K562 (cell line): ENCODE data around the gene OR10J4. TPM values are rescaled to one million over a fixed set of nuclear protein-coding genes. Genes with fewer than 3 reads are reported as not detected.

Experiments used
- ATAC-seq: fragments of 200-7000 bp; cut with Tn5 transposase; 3 replicates; pipeline ENCODE4 v1.9.1; 2020; ENCODE audit warnings: moderate library complexity
- BruUV-seq: library from RNA; stranded (reverse); fragments of 400-500 nt; replicated peaks from 2 replicates; lab custom pipeline; 2021; lab: Mats Ljungman, UMichigan
- CTCF ChIA-PET: fragments of 300-600 bp; formaldehyde crosslinking; extraction: SDS; loops from one replicate; lab custom pipeline; 2021; ENCODE audit warnings: low intra/inter-chr PET ratio; lab: Yijun Ruan, JAX
- POLR2A ChIA-PET: fragments of 300-600, 350-650 bp; sonication (Branson Sonifier 250); formaldehyde crosslinking; extraction: SDS; loops from one replicate; lab custom pipeline; 2021; ENCODE audit warnings: antibody characterized with exemption, inconsistent platforms; lab: Yijun Ruan, JAX
- DNase-seq, 4 experiments: peaks; one replicate each; pipeline versions ENCODE4 v3.0.0 to v3.0.0-alpha.2; 2011 to 2018; ENCODE audit warnings: low spot score in 3 of 4, mixed read lengths in 3 of 4; ENCODE audit errors: extremely low read depth in 1 of 4
- FAIRE-seq: peaks from 2 replicates; lab custom pipeline; 2011; peaks lifted over from hg19 to GRCh38; lab: Jason Lieb, UNC
- H2AFZ ChIP-seq: 2 replicates; pipeline ENCODE4 v1.6.0; 2011; ENCODE audit warnings: low read depth, low read length, control low read depth, inconsistent platforms
- H3K27ac ChIP-seq: fragments of 200-600 bp; 3 replicates; pipeline ENCODE4 v1.8.0; 2011; ENCODE audit warnings: low read depth, mild to moderate bottlenecking, control low read depth, inconsistent platforms, low read length, moderate library complexity, mixed read lengths; ENCODE audit errors: extremely low read depth
- H3K27me3 ChIP-seq, 2 experiments: fragments of 300-600 bp in 1 of 2; 2 replicates in 1 of 2; 3 replicates in 1 of 2; pipeline versions ENCODE4 v1.6.0 to v1.8.0; 2011; ENCODE audit warnings: inconsistent platforms in 2 of 2, low read length in 2 of 2, mild to moderate bottlenecking in 1 of 2, mixed read lengths in 1 of 2, moderate library complexity in 1 of 2; ENCODE audit not compliant: control insufficient read depth in 2 of 2, insufficient read depth in 2 of 2
- H3K36me3 ChIP-seq: fragments of 300-600 bp; 3 replicates; pipeline ENCODE4 v1.8.0; 2011; ENCODE audit warnings: mild to moderate bottlenecking, low read length, inconsistent platforms; ENCODE audit not compliant: control insufficient read depth, insufficient read depth
- H3K4me1 ChIP-seq, 2 experiments: fragments of 200-600 bp in 1 of 2; replicated peaks in 1 of 2; 2 replicates in 1 of 2; 3 replicates in 1 of 2; pipeline versions ENCODE4 v1.5.1 to v1.8.0; 2011; ENCODE audit warnings: inconsistent platforms in 2 of 2, low read length in 2 of 2, mild to moderate bottlenecking in 1 of 2, mixed read lengths in 1 of 2, moderate library complexity in 1 of 2; ENCODE audit not compliant: control insufficient read depth in 2 of 2, insufficient read depth in 2 of 2
- H3K4me2 ChIP-seq: 2 replicates; pipeline ENCODE4 v1.6.1; 2011; ENCODE audit warnings: low read length, control low read depth, inconsistent platforms, mixed read lengths; ENCODE audit not compliant: insufficient read depth
- H3K4me3 ChIP-seq: fragments of 200-600 bp; sonication (generic), shearing (Covaris generic); 2 replicates; pipeline ENCODE4 v1.5.1; 2016; ENCODE audit warnings: control low read depth, inconsistent platforms
- H3K79me2 ChIP-seq: fragments of 200-600 bp; 3 replicates; pipeline ENCODE4 v1.8.0; 2011; ENCODE audit warnings: low read length, inconsistent platforms; ENCODE audit not compliant: control insufficient read depth, insufficient read depth
- H3K9ac ChIP-seq, 2 experiments: 2 replicates each; pipeline versions ENCODE4 v1.6.0 to v1.6.1; 2011; ENCODE audit warnings: low read depth in 2 of 2, low read length in 2 of 2, control low read depth in 1 of 2, inconsistent platforms in 1 of 2, mild to moderate bottlenecking in 1 of 2, mixed read lengths in 1 of 2; ENCODE audit not compliant: insufficient read depth in 1 of 2
- H3K9me1 ChIP-seq: one replicate; pipeline ENCODE4 v1.6.0; 2011; ENCODE audit warnings: inconsistent platforms, mild to moderate bottlenecking, low read length, moderate library complexity; ENCODE audit not compliant: control insufficient read depth, insufficient read depth
- H3K9me3 ChIP-seq: replicated peaks from 2 replicates; pipeline ENCODE4 v1.5.1; 2011; ENCODE audit warnings: low read depth, low read length, inconsistent platforms; ENCODE audit not compliant: control insufficient read depth, insufficient read depth
- H4K20me1 ChIP-seq: replicated peaks from 2 replicates; pipeline ENCODE4 v1.6.1; 2011; ENCODE audit warnings: low read length, inconsistent platforms, mixed read lengths; ENCODE audit not compliant: control insufficient read depth, insufficient read depth
- CBX8 ChIP-seq: fragments of 200-600 bp; sonication (generic); IDR thresholded peaks from 2 replicates; pipeline ENCODE4 v1.6.1; 2012; ENCODE audit warnings: borderline replicate concordance, mixed run types, low read depth, mild to moderate bottlenecking, moderate library complexity, mixed read lengths, low read length, control low read depth, inconsistent platforms; ENCODE audit not compliant: poor library complexity, severe bottlenecking; ENCODE audit errors: extremely low read depth
- SRF ChIP-seq, 2 experiments: fragments of 250-450, 450-650 bp in 1 of 2; sonication (Bioruptor Pico) in 1 of 2; sonication (generic) in 1 of 2; formaldehyde crosslinking; IDR thresholded peaks; 2 replicates each; pipeline versions ENCODE4 v1.5.0 to v1.5.1; 2020 to 2022; ENCODE audit warnings: mild to moderate bottlenecking in 1 of 2, missing genetic modification reagents in 1 of 2
- TCF7 ChIP-seq: sonication (generic); IDR thresholded peaks from 2 replicates; pipeline ENCODE4 v1.6.1; 2016; ENCODE audit warnings: antibody characterized with exemption, borderline replicate concordance
- TEAD1 ChIP-seq, 2 experiments: fragments of 450-650 bp in 1 of 2; sonication (generic) in 1 of 2; formaldehyde crosslinking; IDR thresholded peaks; 2 replicates each; pipeline versions ENCODE4 v1.4.0 to v1.8.0; 2020 to 2022; ENCODE audit warnings: mild to moderate bottlenecking in 2 of 2, missing genetic modification reagents in 1 of 2
- ZNF41 ChIP-seq: fragments of 250-450 bp; sonication (Bioruptor Pico); conservative IDR thresholded peaks from 2 replicates; pipeline ENCODE4 v1.4.0; 2020; ENCODE audit warnings: mild to moderate bottlenecking
- WGBS: fragments of 100-300 bp; shearing (Covaris generic); methylation state at CpG from one replicate; pipeline ENCODE4 v1.1.6; 2016; ENCODE audit warnings: low coverage, mixed read lengths; ENCODE audit not compliant: insufficient coverage; ENCODE audit errors: missing lambda C conversion rate; 5-methylcytosine and 5-hydroxymethylcytosine counted together
- in situ Hi-C: fragments of 300-500 bp; cut with MboI; formaldehyde crosslinking; loops from 4 replicates; pipeline ENCODE4 v1.15.0; 2018; ENCODE audit warnings: inconsistent platforms, mixed read lengths
- intact Hi-C: fragments of 100-400 bp; cut with micrococcal nuclease; formaldehyde crosslinking; loops from 2 replicates; pipeline ENCODE4 v1.14.2; 2022
- polyA plus RNA-seq, 8 experiments: library from polyadenylated mRNA; depleted of rRNA in 4 of 8; stranded (reverse) in 5 of 8; unstranded in 3 of 8; fragments of >200 nt; fragmentation: Nextera tagmentation in 2 of 8; fragmentation: Illumina TruSeq in 1 of 8; extraction: Ambion mirVana in 2 of 8; extraction: Trizol in 1 of 8; gene quantifications; 2 replicates each; pipeline versions ENCODE4 v1.2.1 to v1.2.3, GENCODE V29; 2011 to 2014; ENCODE audit warnings: inconsistent platforms in 1 of 8, missing spikeins in 1 of 8
- total RNA-seq, 7 experiments: library from RNA; depleted of rRNA in 6 of 7; stranded (reverse); fragments of >200 nt in 6 of 7; fragmentation: Illumina TruSeq in 2 of 7; extraction: Trizol in 2 of 7; gene quantifications; 2 replicates each; pipeline versions ENCODE4 v1.2.1 to v1.2.3, GENCODE V29; 2011 to 2021; ENCODE audit warnings: low replicate concordance in 1 of 7
- TF ChIP-seq, protein P1 (sequence below): fragments of 250-450 bp; sonication (Bioruptor Pico); IDR thresholded peaks from 2 replicates; pipeline ENCODE4 v1.4.0; 2020
- TF ChIP-seq, protein P2 (sequence below): IDR thresholded peaks from 2 replicates; pipeline ENCODE4 v1.6.1; 2014; ENCODE audit warnings: antibody characterized with exemption
- TF ChIP-seq, protein P3 (sequence below): fragments of 450-650 bp; formaldehyde crosslinking; IDR thresholded peaks from 2 replicates; pipeline ENCODE4 v1.4.0; 2022; ENCODE audit warnings: missing genetic modification characterization

Gene OR10J4
- total and polyA plus RNA-seq, 9 of the 15 experiments (the other 6 are each of a cell fraction or from before 2014, with no cell fraction given), result not detected

DNA sequence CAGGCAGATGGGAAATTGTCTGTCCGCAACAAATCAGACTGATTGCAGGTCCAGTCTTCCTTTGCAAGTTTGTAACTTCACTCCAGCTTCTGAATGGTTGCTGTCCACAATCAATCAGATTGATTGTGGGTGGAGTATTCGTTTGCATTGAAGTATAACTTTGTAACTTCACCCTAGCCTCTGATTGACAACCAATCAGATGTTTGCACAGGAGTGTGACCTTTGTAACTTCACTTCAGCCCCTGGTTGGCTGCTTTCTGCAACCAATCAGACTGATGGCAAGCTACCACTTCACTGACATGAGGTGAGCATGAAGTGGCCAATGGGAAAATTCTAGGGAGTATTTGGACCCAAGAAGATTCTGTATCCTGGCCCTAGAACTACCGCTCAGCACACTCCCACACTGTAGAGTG lies 33.2 kb downstream of the OR10J4 start:
- H4K20me1 ChIP-seq, result no peaks in the 10 kb centered on the region
- H3K4me2 ChIP-seq, result no peak overlapping the region
- TF ChIP-seq, protein P1, sequence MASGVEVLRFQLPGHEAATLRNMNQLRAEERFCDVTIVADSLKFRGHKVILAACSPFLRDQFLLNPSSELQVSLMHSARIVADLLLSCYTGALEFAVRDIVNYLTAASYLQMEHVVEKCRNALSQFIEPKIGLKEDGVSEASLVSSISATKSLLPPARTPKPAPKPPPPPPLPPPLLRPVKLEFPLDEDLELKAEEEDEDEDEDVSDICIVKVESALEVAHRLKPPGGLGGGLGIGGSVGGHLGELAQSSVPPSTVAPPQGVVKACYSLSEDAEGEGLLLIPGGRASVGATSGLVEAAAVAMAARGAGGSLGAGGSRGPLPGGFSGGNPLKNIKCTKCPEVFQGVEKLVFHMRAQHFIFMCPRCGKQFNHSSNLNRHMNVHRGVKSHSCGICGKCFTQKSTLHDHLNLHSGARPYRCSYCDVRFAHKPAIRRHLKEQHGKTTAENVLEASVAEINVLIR (CRISPR knock-in tag), result no peak
- TF ChIP-seq, protein P2, sequence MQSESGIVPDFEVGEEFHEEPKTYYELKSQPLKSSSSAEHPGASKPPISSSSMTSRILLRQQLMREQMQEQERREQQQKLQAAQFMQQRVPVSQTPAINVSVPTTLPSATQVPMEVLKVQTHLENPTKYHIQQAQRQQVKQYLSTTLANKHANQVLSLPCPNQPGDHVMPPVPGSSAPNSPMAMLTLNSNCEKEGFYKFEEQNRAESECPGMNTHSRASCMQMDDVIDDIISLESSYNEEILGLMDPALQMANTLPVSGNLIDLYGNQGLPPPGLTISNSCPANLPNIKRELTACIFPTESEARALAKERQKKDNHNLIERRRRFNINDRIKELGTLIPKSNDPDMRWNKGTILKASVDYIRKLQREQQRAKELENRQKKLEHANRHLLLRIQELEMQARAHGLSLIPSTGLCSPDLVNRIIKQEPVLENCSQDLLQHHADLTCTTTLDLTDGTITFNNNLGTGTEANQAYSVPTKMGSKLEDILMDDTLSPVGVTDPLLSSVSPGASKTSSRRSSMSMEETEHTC, result no peak
- TF ChIP-seq ZNF41 (CRISPR knock-in tag), result no peak
- no peak for TF ChIP-seq TCF7
- no peak for TF ChIP-seq SRF (CRISPR knock-in tag; IDR thresholded peaks at IDR 0.05)
- no peak for TF ChIP-seq CBX8
- TF ChIP-seq TEAD1 (CRISPR knock-in tag; IDR thresholded peaks at IDR 0.05), result no peak
- TF ChIP-seq, protein P3, sequence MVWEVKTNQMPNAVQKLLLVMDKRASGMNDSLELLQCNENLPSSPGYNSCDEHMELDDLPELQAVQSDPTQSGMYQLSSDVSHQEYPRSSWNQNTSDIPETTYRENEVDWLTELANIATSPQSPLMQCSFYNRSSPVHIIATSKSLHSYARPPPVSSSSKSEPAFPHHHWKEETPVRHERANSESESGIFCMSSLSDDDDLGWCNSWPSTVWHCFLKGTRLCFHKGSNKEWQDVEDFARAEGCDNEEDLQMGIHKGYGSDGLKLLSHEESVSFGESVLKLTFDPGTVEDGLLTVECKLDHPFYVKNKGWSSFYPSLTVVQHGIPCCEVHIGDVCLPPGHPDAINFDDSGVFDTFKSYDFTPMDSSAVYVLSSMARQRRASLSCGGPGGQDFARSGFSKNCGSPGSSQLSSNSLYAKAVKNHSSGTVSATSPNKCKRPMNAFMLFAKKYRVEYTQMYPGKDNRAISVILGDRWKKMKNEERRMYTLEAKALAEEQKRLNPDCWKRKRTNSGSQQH, result no peak
- in situ Hi-C loops (no loop called here), intact Hi-C loops (no loop called here)
- no peak overlapping the region for H3K4me3 ChIP-seq
- H3K9ac ChIP-seq, result no peak overlapping the region
- H3K36me3 ChIP-seq, result no peaks in the 10 kb centered on the region
- H2AFZ ChIP-seq, result no peak overlapping the region
- no TSS peak for BruUV-seq
- POLR2A ChIA-PET, result no interaction called here
- no peak overlapping the region for H3K27ac ChIP-seq
- H3K9me3 ChIP-seq, result 0 out of 2 replicates have a peak, but pooled peaks cover 2% of the 10 kb centered on the region
- no peaks in the 10 kb centered on the region for H3K9me1 ChIP-seq
- WGBS, result 0% methylated on average over 3 of the region's 3 CpGs
- DNase-seq, result no peak
- CTCF ChIA-PET, result no interaction called here
- H3K4me1 ChIP-seq, result no peaks in the 10 kb centered on the region
- H3K79me2 ChIP-seq, result no peaks in the 10 kb centered on the region
- no peaks in the 10 kb centered on the region for H3K27me3 ChIP-seq
- ATAC-seq, result no peak
- no peak for FAIRE-seq
